ENCODE results near the gene DCXR.

GRCh38 chr17:81986606-81987005 is 50.9 kb downstream of the DCXR start:
- no peak for TF ChIP-seq CTCF (IDR thresholded peaks at IDR 0.05; ENCODE audit: low read depth, low read length)
- TF ChIP-seq MAX (IDR thresholded peaks at IDR 0.05; ENCODE audit: low read depth, low read length), result no peak
